Activated CD4-positive, CD25-positive, alpha-beta regulatory T cell treated with anti-CD3 and anti-CD28 coated beads, Interleukin-2, amount 50 U/mL, for 16 hours (primary cell): ENCODE data around the gene NDUFA6.
"Not testable (repeated sequence)": the region's sequence is repeated elsewhere in the genome, so short reads cannot be mapped to it uniquely, and the experiment has no call there.

Experiments
- DNase-seq: peaks from one replicate; pipeline ENCODE4 v3.0.0-alpha.2; 2020; ENCODE audit warnings: low read depth, low spot score

NDUFA6 gene

DNA sequence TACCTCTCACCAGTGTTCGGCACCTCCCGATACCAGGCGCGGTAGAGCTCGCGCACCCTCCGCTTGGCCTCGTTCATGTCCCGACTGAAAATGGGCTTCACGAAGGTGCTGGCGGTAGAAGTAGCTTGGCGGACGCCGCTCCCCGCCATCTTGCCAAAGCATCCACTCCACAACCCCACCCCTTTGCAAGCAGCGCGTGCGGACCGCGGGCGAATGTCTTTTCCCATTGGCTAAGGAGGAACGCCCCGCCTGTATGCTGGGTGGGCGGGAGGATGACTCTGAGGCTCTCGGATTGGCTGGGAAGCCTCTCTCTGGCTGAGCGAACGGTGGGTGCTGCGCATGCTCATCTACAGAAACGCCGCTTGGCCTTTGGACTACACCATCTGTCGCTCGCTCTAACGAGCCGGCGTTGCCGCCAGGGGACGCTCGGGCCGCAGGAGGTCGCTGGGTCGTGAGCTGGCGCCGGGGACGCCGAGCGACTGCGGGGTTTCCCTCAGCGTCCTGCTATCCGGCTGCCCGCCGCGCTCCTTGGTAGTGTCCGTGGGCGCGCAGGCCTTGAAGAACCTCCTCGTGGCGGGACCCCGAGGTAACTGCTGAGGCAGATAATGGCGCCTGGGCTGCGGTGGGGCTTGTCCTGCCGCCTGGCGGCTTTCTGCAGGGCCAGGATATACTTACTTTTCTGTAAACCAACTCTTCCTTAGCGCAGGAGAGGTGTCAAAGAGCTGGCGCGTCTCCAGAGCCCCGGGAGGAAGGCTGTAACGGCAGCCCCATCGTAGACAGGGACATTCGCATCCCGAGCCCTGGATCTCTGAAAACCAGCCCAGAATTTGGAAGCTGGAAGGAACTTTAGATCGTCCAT is at the start of gene NDUFA6:
Gene NDUFA6 (minus strand): TSS at position 177 of the 859 bp plus-strand sequence. CDS start 28 bp downstream, at position 149.
- DNase-seq = peak; percentile 97

GRCh38 chr22:42140153-42140552 is 49.6 kb upstream of the NDUFA6 start:
- not testable (repeated sequence) for DNase-seq

- not testable (repeated sequence) for DNase-seq
Observed at GRCh38 chr22:42139508-42139907, 48.9 kb upstream of the NDUFA6 start.

GRCh38 chr22:42138972-42139371 is 48.4 kb upstream of the NDUFA6 start:
- no peak for DNase-seq

DNA sequence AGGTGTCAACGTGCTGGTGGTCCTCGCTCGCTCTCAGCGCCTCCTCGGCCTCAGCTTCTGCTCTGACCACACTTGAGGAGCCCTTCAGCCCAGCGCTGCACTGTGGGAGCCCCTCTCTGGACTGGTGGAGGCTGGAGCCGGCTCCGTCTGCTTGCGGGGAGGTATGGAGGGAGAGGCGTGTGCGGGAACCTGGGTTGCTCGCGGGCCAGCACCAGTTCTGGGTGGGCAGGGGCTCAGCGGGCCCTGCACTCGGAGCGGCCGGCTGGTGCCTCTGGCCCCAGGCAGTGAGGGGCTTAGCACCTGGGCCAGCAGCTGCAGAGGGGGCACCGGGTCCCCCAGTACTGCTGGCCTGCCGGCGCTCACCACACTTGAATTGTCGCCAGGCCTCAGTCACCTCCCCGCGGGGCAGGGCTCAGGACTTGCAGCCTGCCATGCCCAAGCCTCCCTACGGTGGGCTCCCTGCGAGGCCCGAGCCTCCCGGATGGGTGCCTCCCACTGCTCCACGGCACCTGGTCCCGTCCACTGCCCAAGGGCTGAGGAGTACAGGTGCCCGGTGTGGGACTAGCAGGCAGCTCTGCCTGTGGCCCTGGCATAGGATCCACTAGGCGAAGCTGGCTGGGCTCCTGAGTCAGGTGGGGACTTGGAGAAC is 47.7 kb upstream of the NDUFA6 start:
- DNase-seq = no peak

DNA sequence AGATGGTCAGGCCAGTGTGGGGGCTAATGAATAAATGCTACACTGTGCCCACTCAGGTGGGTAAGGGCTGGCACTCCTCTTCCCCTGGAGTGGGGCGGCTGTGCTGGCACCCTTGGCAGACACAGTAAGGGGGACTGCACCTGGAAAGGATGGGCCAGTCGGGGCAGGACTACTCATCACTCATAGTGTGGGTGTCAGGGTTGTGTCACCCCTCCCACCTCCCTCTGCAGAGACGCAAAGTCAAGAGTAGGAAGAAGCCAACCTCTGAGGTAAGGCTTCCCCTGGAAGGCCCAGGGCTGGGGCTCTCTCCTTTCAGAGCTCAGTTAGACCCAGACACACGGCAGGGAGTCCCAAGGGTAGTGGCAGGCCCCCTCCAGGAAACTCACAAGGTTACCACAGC is 45.1 kb upstream of the NDUFA6 start:
- not testable (repeated sequence) for DNase-seq

GRCh38 chr22:42134100-42135020 is 43.8 kb upstream of the NDUFA6 start:
- DNase-seq = no peak

DNA sequence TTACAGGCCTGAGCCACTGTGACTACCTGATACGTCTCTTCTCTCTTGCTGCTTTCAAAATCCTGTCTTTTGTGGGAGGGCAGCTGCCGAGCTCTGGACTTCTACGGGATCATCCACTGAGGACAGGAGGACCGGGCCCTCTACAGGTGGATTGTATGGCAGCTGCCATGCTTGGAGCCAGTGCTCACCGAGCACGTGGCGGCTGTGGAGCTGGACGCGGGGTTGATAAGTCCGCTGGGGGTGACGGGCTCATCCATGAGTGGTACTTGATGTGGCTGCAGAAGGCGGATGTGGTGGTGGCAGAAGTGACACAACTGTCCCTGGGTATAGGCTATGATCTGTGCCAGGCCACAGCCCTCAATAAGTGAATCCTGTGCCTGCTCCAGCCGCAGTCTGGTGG is 41.9 kb upstream of the NDUFA6 start:
- no peak for DNase-seq

DNA sequence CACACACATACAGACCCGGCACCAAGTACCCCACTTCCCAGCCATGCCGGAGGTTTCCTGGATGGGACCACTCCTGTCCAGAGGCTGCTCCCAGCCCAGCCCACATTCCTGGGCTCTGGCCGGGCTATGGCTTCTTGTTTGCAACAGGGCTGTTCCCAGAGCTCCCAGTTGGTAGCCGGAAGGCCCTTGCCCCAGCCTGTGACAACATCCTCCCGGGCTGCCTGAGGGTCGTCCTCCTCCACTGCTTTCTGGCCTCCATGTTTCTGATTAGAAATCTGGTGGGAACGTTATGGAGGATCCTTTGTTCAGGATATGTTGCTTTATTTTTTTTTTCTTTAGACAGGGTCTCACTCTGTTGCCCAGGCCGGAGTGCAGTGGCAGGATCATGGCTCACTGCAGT is 41.0 kb upstream of the NDUFA6 start:
- DNase-seq = no peak

GRCh38 chr22:42130639-42131431 is 40.3 kb upstream of the NDUFA6 start, which contains the start of gene CYP2D6:
Gene CYP2D6 (minus strand): TSS chr22:42130810. CDS start chr22:42130791, 19 bp downstream.
- not testable (repeated sequence) for DNase-seq

DNA sequence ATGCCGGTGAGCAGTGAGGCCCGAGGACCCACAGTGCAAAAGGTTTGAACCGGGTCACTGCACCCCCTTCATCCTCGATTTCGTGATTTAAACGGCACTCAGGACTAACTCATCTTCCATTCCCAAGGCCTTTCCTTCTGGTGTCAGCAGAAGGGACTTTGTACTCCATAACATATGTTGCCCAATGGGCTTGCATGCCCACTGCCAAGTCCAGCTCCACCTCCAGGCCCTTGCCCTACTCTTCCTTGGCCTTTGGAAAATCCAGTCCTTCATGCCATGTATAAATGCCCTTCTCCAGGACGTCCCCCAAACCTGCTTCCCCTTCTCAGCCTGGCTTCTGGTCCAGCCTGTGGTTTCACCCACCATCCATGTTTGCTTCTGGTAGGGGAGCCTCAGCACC is 39.6 kb upstream of the NDUFA6 start:
- DNase-seq = not testable (repeated sequence)

DNA sequence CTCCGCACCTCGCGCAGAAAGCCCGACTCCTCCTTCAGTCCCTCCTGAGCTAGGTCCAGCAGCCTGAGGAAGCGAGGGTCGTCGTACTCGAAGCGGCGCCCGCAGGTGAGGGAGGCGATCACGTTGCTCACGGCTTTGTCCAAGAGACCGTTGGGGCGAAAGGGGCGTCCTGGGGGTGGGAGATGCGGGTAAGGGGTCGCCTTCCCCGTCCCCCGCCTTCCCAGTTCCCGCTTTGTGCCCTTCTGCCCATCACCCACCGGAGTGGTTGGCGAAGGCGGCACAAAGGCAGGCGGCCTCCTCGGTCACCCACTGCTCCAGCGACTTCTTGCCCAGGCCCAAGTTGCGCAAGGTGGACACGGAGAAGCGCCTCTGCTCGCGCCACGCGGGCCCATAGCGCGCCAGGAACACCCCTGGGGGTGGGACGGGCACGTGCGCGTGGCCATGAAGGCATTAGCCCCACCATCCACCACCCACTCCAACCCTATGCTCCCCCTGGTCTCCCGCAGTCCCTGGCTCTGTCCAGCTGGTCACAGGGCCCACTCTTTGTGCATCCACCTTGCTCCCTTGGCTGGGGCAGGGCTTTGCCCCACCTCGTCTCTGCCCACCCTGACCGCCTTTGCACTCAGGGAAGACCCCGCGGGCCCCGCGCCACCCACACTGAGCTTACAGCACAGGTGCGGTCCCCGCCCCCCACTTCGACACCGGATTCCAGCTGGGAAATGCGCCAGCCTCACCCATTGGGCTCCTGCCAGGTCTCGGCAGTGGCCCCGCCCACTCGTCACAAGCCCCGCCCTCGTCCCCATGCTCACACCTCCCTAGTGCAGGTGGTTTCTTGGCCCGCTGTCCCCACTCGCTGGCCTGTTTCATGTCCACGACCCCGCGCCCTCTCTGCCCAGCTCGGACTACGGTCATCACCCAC is 38.5 kb upstream of the NDUFA6 start:
- DNase-seq = not testable (repeated sequence)

DNA sequence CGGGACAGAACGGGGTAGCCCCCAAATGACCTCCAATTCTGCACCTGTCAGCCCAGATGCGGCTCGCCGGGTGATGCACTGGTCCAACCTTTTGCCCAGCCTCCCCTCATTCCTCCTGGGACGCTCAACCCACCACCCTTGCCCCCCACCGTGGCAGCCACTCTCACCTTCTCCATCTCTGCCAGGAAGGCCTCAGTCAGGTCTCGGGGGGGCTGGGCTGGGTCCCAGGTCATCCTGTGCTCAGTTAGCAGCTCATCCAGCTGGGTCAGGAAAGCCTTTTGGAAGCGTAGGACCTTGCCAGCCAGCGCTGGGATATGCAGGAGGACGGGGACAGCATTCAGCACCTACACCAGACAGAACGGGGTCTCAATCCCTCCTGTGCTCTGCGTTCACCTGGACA is 37.4 kb upstream of the NDUFA6 start:
- not testable (repeated sequence) for DNase-seq

- DNase-seq = no peak
Observed at GRCh38 chr22:42127606-42128005, 37.0 kb upstream of the NDUFA6 start.

GRCh38 chr22:42123529-42123928 is 33.0 kb upstream of the NDUFA6 start:
- not testable (repeated sequence) for DNase-seq

GRCh38 chr22:42120231-42121021 is 29.9 kb upstream of the NDUFA6 start:
- peak; percentile 10 for DNase-seq

- no peak for DNase-seq
Observed at GRCh38 chr22:42116848-42117424, 26.4 kb upstream of the NDUFA6 start.

GRCh38 chr22:42115420-42115830 is 24.9 kb upstream of the NDUFA6 start:
- not testable (repeated sequence) for DNase-seq

GRCh38 chr22:42114721-42115120 is 24.1 kb upstream of the NDUFA6 start:
- no peak for DNase-seq
